LNCaP clone FGC (cell line): ENCODE results near the gene SPNS2.

ENCODE experiments used
- DNase-seq: peaks from one replicate; pipeline ENCODE4 v3.0.0-alpha.2; 2011; ENCODE audit warnings: low read depth
- H3K4me3 ChIP-seq: 2 replicates; pipeline ENCODE4 v1.5.1; 2011; ENCODE audit warnings: mild to moderate bottlenecking, low read depth, low read length, control low read depth
- CTCF ChIP-seq: IDR thresholded peaks from 2 replicates; pipeline ENCODE4 v1.5.1; 2012; ENCODE audit warnings: mild to moderate bottlenecking; ENCODE audit not compliant: control insufficient read depth, insufficient read depth; ENCODE audit errors: extremely low read depth

Gene SPNS2

GRCh38 chr17:4480929-4481898 lies 17.5 kb upstream of the SPNS2 start:
- no peak for DNase-seq
- no peak overlapping the region for H3K4me3 ChIP-seq

GRCh38 chr17:4482338-4483011 lies 16.2 kb upstream of the SPNS2 start:
- TF ChIP-seq CTCF = no peak
- DNase-seq = no peak
- no peak overlapping the region for H3K4me3 ChIP-seq

More at GRCh38 chr17:4480929-4481898, 17.5 kb upstream of the SPNS2 start:
- no peak for TF ChIP-seq CTCF

- H3K4me3 ChIP-seq = no peak overlapping the region
- TF ChIP-seq CTCF = no peak
- DNase-seq = peak; percentile 80
Measured at GRCh38 chr17:4483012-4483840, 15.5 kb upstream of the SPNS2 start.

- no peak for TF ChIP-seq CTCF
- no peak overlapping the region for H3K4me3 ChIP-seq
- DNase-seq = no peak
Measured at GRCh38 chr17:4485676-4486646, 12.7 kb upstream of the SPNS2 start.

- no peak overlapping the region for H3K4me3 ChIP-seq
- DNase-seq = no peak
- TF ChIP-seq CTCF = no peak
Measured at GRCh38 chr17:4487296-4487695, 11.4 kb upstream of the SPNS2 start.
